ENCODE data around the gene LOXL1. TPM values are rescaled to one million over a fixed set of nuclear protein-coding genes. Genes with fewer than 3 reads are reported as not detected.

LOXL1 gene
- total and polyA plus RNA-seq, 10 of the 15 experiments (the other 5 are each of a cell fraction or from before 2014, with no cell fraction given), result 0.07 to 0.15 TPM; not detected in 8

DNA sequence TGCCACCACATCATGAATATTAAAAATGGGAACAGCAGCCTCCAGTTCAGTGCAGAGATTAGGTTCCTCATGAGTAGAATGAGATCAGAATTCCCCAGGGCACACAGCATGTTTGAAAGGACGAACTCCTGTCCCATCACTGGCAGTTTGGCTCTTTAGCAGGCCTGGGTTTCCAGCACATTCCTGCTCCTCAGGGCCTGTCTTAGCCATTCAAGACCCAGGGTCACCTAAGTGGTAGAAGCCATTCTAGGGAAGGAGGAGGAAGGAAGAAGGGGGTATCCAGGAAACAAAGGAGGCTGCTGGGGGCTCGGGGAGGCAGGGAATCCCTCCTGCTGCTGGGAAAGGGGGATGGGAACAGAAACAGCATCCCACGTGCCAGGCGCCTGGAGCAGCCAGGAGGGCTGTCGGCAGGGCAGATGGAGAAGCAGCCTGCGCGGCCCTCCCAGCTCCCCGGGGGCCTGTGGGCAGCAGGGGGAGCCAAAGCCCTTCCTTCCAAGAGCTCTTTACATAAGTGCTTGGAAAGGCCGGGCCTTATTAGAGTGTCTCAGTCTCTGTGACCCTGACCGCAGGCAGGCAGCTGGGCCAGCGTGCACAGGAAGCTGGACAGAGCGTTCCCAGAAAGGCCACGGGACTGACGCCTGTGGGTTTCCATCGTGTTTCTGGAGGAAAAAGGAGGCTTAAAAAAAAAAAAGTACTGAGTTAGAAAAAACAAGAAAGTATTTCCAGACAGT lies 24.7 kb downstream of the LOXL1 start (continued):
- no peak for TF ChIP-seq TBL1XR1 (IDR thresholded peaks at IDR 0.05; ENCODE audit: low read depth, low read length)
- TF ChIP-seq NFIC (IDR thresholded peaks at IDR 0.05; ENCODE audit: low read depth, low read length), result no peak
- TF ChIP-seq YY1 (IDR thresholded peaks at IDR 0.05; ENCODE audit: low read depth, low read length), result 0 out of 2 replicates have a peak, but pooled peaks have one; percentile 19
- TF ChIP-seq, protein P1, sequence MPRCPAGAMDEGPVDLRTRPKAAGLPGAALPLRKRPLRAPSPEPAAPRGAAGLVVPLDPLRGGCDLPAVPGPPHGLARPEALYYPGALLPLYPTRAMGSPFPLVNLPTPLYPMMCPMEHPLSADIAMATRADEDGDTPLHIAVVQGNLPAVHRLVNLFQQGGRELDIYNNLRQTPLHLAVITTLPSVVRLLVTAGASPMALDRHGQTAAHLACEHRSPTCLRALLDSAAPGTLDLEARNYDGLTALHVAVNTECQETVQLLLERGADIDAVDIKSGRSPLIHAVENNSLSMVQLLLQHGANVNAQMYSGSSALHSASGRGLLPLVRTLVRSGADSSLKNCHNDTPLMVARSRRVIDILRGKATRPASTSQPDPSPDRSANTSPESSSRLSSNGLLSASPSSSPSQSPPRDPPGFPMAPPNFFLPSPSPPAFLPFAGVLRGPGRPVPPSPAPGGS (IDR thresholded peaks at IDR 0.05; ENCODE audit: borderline replicate concordance, insufficient read depth, low read depth, low read length, poor library complexity, severe bottlenecking), result no peak
- no peak for TF ChIP-seq STAT1 (conservative IDR thresholded peaks at IDR 0.05)
- TF ChIP-seq, protein P2, sequence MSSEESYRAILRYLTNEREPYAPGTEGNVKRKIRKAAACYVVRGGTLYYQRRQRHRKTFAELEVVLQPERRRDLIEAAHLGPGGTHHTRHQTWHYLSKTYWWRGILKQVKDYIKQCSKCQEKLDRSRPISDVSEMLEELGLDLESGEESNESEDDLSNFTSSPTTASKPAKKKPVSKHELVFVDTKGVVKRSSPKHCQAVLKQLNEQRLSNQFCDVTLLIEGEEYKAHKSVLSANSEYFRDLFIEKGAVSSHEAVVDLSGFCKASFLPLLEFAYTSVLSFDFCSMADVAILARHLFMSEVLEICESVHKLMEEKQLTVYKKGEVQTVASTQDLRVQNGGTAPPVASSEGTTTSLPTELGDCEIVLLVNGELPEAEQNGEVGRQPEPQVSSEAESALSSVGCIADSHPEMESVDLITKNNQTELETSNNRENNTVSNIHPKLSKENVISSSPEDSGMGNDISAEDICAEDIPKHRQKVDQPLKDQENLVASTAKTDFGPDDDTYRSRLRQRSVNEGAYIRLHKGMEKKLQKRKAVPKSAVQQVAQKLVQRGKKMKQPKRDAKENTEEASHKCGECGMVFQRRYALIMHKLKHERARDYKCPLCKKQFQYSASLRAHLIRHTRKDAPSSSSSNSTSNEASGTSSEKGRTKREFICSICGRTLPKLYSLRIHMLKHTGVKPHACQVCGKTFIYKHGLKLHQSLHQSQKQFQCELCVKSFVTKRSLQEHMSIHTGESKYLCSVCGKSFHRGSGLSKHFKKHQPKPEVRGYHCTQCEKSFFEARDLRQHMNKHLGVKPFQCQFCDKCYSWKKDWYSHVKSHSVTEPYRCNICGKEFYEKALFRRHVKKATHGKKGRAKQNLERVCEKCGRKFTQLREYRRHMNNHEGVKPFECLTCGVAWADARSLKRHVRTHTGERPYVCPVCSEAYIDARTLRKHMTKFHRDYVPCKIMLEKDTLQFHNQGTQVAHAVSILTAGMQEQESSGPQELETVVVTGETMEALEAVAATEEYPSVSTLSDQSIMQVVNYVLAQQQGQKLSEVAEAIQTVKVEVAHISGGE (CRISPR knock-in tag; IDR thresholded peaks at IDR 0.05), result no peak
- TF ChIP-seq SKIL (IDR thresholded peaks at IDR 0.05; ENCODE audit: low read depth, poor library complexity, severe bottlenecking), result no peak
- TF ChIP-seq JUND (IDR thresholded peaks at IDR 0.05; ENCODE audit: low read depth, low read length), result no peak
- TF ChIP-seq, protein P3, sequence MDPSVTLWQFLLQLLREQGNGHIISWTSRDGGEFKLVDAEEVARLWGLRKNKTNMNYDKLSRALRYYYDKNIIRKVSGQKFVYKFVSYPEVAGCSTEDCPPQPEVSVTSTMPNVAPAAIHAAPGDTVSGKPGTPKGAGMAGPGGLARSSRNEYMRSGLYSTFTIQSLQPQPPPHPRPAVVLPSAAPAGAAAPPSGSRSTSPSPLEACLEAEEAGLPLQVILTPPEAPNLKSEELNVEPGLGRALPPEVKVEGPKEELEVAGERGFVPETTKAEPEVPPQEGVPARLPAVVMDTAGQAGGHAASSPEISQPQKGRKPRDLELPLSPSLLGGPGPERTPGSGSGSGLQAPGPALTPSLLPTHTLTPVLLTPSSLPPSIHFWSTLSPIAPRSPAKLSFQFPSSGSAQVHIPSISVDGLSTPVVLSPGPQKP (IDR thresholded peaks at IDR 0.05; ENCODE audit: low read depth, low read length), result no peak
- no peak for TF ChIP-seq JUNB (IDR thresholded peaks at IDR 0.05)
- TF ChIP-seq, protein P4, sequence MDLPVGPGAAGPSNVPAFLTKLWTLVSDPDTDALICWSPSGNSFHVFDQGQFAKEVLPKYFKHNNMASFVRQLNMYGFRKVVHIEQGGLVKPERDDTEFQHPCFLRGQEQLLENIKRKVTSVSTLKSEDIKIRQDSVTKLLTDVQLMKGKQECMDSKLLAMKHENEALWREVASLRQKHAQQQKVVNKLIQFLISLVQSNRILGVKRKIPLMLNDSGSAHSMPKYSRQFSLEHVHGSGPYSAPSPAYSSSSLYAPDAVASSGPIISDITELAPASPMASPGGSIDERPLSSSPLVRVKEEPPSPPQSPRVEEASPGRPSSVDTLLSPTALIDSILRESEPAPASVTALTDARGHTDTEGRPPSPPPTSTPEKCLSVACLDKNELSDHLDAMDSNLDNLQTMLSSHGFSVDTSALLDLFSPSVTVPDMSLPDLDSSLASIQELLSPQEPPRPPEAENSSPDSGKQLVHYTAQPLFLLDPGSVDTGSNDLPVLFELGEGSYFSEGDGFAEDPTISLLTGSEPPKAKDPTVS (IDR thresholded peaks at IDR 0.05; ENCODE audit: low read depth, low read length), result no peak
- TF ChIP-seq E2F4 (IDR thresholded peaks at IDR 0.05; ENCODE audit: low read depth, low read length), result no peak
- TF ChIP-seq ZBTB33 (IDR thresholded peaks at IDR 0.05), result no peak
- no peak for TF ChIP-seq ZNF384 (IDR thresholded peaks at IDR 0.05; ENCODE audit: borderline replicate concordance, low read depth, low read length)
- TF ChIP-seq NFYA (IDR thresholded peaks at IDR 0.05; ENCODE audit: borderline replicate concordance, low read depth, low read length), result no peak
